Gastrocnemius medialis (tissue), 4 donors: ENCODE data around the gene ZFYVE28. TPM values are rescaled to one million over a fixed set of nuclear protein-coding genes. Genes with fewer than 3 reads are reported as not detected.

Experiments used
- ATAC-seq, 2 donors: fragments of 150-250 bp; one replicate each; pipeline ENCODE4 v1.9.1; 2016
- DNase-seq, 2 donors: peaks; one replicate each; pipeline ENCODE4 v3.0.0-alpha.2; 2019
- H3K27ac ChIP-seq, 4 donors: fragments of 200-600 bp; sonication (generic); 1 replicate in 1 of 4; 2 replicates in 3 of 4; pipeline ENCODE4 v1.5.1; 2016 to 2018; ENCODE audit warnings: mild to moderate bottlenecking in 2 of 4, moderate library complexity in 1 of 4
- H3K27me3 ChIP-seq, 3 donors: fragments of 200-600 bp; sonication (generic) in 2 of 3; 1 replicate in 1 of 3; 2 replicates in 2 of 3; pipeline versions ENCODE4 v1.5.1 to v1.6.0; 2016 to 2019; ENCODE audit warnings: mild to moderate bottlenecking in 1 of 3, moderate library complexity in 1 of 3
- H3K36me3 ChIP-seq, 2 donors: fragments of 200-600 bp; sonication (generic) in 1 of 2; one replicate each; pipeline ENCODE4 v1.5.1; 2017 to 2018
- H3K4me1 ChIP-seq, 2 donors: fragments of 200-600 bp; sonication (generic) in 1 of 2; one replicate each; pipeline ENCODE4 v1.5.1; 2016 to 2017; ENCODE audit warnings: mild to moderate bottlenecking in 2 of 2
- H3K4me3 ChIP-seq, 4 donors: fragments of 200-600 bp; sonication (generic) in 3 of 4; 1 replicate in 1 of 4; 2 replicates in 3 of 4; pipeline ENCODE4 v1.5.1; 2016 to 2019; ENCODE audit warnings: mild to moderate bottlenecking in 2 of 4
- H3K9me3 ChIP-seq, 3 donors: fragments of 200-600 bp; sonication (generic) in 2 of 3; 1 replicate in 1 of 3; 2 replicates in 2 of 3; pipeline ENCODE4 v1.5.1; 2016 to 2019
- POLR2A ChIP-seq, 2 donors: fragments of 450-650 bp; IDR thresholded peaks; one replicate each; pipeline ENCODE4 v1.6.1; 2017; ENCODE audit warnings: antibody characterized with exemption in 2 of 2, mild to moderate bottlenecking in 2 of 2, moderate library complexity in 2 of 2
- in situ Hi-C, 4 donors: fragments of 200-750 bp; cut with MboI; loops; one replicate each; pipeline versions ENCODE4 v1.15.0 to v1.8.0; 2017; ENCODE audit warnings: low sequenced_read_pairs in 4 of 4
- intact Hi-C: fragments of 100-400 bp; cut with DNase I; formaldehyde crosslinking; loops from one replicate; pipeline ENCODE4 v1.15.1; 2023; ENCODE audit warnings: low total_unique reads
- total RNA-seq, 4 donors: library from RNA; depleted of rRNA; stranded (reverse); fragments of >200 nt; gene quantifications; one replicate each; pipeline versions ENCODE4 v1.1.0 to v1.2.3, GENCODE V29; 2016
- TF ChIP-seq, protein P1 (sequence below), 5 experiments: fragments of 450-650 bp in 3 of 5; fragments of 200-600 bp in 2 of 5; sonication (generic) in 2 of 5; IDR thresholded peaks in 4 of 5; conservative IDR thresholded peaks in 1 of 5; 1 replicate in 4 of 5; 2 replicates in 1 of 5; pipeline ENCODE4 v1.5.1; 2016 to 2019; ENCODE audit warnings: antibody characterized with exemption in 5 of 5, mild to moderate bottlenecking in 3 of 5, moderate library complexity in 3 of 5

Gene ZFYVE28
- total RNA-seq, 4 donors from 2014 or later, result 1.8 to 6.0 (median 3.4) TPM

DNA sequence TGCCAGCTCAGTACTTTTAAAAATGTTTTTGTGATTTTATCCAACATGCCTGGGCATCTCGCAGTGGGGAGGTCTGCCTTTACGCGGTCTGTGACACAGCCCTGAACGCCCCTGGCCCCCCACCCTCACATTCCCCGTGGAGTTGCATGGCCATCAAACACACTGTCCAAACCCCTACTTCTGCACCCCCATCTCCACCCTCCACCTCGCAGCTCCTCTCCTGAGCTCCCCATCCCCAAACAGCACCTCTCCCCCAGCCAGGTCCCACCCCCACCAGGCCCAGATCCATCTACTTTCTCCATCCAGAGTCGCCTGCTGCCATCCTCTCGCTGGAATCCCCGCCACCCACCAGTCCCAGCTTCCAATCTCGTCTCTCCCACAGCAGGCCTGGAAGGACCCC lies 9.5 kb downstream of the ZFYVE28 start:
- Histone ChIP-seq H3K27ac (no peak overlapping the region), H3K27me3 (no peaks in the 10 kb centered on the region), H3K36me3 (no peaks in the 10 kb centered on the region), H3K4me1 (peaks cover 14 to 26% of the 10 kb centered on the region in 2 donors), H3K4me3 (no peak overlapping the region), H3K9me3 (no peaks in the 10 kb centered on the region)
- in situ Hi-C loops, result loop anchor here in 2 of 4 donors (25.0 kb wide), 1 partner anchor 172 kb away; the partner anchor contains the start of genes HAUS3 (in 2 of the 2) and POLN (in 2 of the 2)
- intact Hi-C loops, result no loop called here
- ATAC-seq (no peak), DNase-seq (no peak)
- TF ChIP-seq, protein P1, sequence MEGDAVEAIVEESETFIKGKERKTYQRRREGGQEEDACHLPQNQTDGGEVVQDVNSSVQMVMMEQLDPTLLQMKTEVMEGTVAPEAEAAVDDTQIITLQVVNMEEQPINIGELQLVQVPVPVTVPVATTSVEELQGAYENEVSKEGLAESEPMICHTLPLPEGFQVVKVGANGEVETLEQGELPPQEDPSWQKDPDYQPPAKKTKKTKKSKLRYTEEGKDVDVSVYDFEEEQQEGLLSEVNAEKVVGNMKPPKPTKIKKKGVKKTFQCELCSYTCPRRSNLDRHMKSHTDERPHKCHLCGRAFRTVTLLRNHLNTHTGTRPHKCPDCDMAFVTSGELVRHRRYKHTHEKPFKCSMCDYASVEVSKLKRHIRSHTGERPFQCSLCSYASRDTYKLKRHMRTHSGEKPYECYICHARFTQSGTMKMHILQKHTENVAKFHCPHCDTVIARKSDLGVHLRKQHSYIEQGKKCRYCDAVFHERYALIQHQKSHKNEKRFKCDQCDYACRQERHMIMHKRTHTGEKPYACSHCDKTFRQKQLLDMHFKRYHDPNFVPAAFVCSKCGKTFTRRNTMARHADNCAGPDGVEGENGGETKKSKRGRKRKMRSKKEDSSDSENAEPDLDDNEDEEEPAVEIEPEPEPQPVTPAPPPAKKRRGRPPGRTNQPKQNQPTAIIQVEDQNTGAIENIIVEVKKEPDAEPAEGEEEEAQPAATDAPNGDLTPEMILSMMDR (IDR thresholded peaks at IDR 0.05 in 4 of 5, conservative IDR thresholded peaks at IDR 0.05 in 1 of 5), result no peak
- no peak for TF ChIP-seq POLR2A (IDR thresholded peaks at IDR 0.05)

DNA sequence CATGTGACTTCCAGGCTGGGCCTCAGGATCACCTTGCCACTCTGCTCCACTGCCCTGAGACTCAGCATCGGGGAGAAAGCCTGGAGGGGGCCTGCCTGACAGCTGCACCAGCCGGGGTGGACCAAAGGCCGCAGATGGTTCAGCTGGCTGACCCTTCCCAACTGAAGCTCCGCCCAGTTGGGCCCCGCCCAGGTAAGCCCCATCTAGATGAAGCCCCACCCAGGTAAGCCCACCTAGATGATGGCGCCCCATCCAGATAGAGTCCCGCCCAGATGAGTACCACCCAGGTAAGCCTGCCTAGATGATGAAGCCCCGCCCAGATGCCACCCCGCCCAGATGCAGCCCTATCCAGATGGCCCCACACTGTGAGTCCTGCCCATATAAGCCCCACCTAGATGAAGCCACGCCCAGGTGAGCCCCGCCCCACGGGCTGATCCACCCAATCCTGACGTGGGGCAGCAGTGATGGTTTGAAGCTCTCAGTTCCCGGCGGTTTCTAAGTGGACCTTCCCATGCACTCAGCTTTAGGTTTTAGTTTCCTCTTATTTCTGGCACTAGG lies 10.0 kb downstream of the ZFYVE28 start:
- TF ChIP-seq, protein P1 (IDR thresholded peaks at IDR 0.05 in 4 of 5, conservative IDR thresholded peaks at IDR 0.05 in 1 of 5), result no peak
- no peak for TF ChIP-seq POLR2A (IDR thresholded peaks at IDR 0.05)
- intact Hi-C loops, result no loop called here

DNA sequence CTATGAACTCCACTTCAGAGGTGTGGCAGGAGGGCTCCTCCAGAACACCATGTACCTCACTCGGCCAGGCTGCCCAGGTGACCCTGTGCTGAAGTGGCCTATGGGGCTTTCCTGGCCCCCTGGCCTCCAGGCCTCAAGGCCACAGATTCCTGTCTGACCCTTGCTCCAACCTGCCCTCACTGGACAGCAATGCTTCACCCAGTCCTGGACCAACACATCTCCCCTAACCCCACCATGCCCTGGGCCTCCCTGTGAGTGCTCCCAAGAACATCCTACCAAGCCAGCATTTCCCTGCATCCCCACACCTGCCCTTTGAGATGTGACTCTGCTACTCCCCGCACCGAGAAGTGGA lies 10.5 kb downstream of the ZFYVE28 start:
- peaks cover 10 to 23% of the 10 kb centered on the region in 2 donors for H3K4me1 ChIP-seq
- H3K9me3 ChIP-seq, result no peaks in the 10 kb centered on the region
- H3K27me3 ChIP-seq, result no peaks in the 10 kb centered on the region
- no peak for TF ChIP-seq POLR2A (IDR thresholded peaks at IDR 0.05)
- TF ChIP-seq, protein P1 (IDR thresholded peaks at IDR 0.05 in 4 of 5, conservative IDR thresholded peaks at IDR 0.05 in 1 of 5), result no peak
- DNase-seq (no peak), ATAC-seq (no peak)
- in situ Hi-C loops (loop anchor here in 2 of 4 donors (25.0 kb wide), 1 partner anchor 171 kb away; the partner anchor contains the start of genes HAUS3 (in 2 of the 2) and POLN (in 2 of the 2)), intact Hi-C loops (no loop called here)
- no peak overlapping the region for H3K4me3 ChIP-seq
- no peak overlapping the region for H3K27ac ChIP-seq
- no peaks in the 10 kb centered on the region for H3K36me3 ChIP-seq

More for the DNA sequence above, 10.0 kb downstream of the ZFYVE28 start:
- Histone ChIP-seq H3K4me3 (no peak overlapping the region), H3K27ac (no peak overlapping the region), H3K36me3 (no peaks in the 10 kb centered on the region), H3K4me1 (peaks cover 9 to 23% of the 10 kb centered on the region in 2 donors), H3K9me3 (no peaks in the 10 kb centered on the region), H3K27me3 (no peaks in the 10 kb centered on the region)
- no peak for DNase-seq
- no peak for ATAC-seq
- in situ Hi-C loops, result loop anchor here in 2 of 4 donors (25.0 kb wide), 1 partner anchor 171 kb away; the partner anchor contains the start of genes HAUS3 (in 2 of the 2) and POLN (in 2 of the 2)

DNA sequence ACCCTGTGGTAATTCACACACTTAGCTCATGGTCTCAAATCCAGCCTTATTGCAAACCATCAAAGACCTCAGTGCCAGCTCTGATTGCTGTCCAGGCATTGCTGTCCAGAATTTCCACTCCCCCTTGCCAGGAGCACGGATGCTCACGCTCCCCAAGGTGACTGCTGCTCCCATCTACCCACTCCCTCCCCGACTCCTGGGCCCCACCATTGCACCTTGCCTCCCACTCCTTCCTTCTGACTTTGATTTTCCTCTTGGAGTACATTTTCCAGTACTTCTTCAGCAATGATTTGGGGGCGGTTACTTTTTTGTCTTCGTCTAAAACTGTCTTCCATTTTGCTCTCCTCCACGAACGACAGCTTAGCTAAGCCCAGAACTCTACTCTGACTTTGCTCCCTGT lies 11.5 kb downstream of the ZFYVE28 start:
- no peaks in the 10 kb centered on the region for H3K9me3 ChIP-seq
- H3K27ac ChIP-seq, result no peak overlapping the region
- no peak for TF ChIP-seq POLR2A (IDR thresholded peaks at IDR 0.05)
- TF ChIP-seq, protein P1 (IDR thresholded peaks at IDR 0.05 in 4 of 5, conservative IDR thresholded peaks at IDR 0.05 in 1 of 5), result no peak
- H3K36me3 ChIP-seq, result no peaks in the 10 kb centered on the region
- DNase-seq (no peak), ATAC-seq (no peak)
- intact Hi-C loops, result no loop called here
- H3K4me3 ChIP-seq, result no peak overlapping the region
- in situ Hi-C loops, result loop anchor here in 2 of 4 donors (25.0 kb wide), 1 partner anchor 170 kb away; the partner anchor contains the start of genes HAUS3 (in 2 of the 2) and POLN (in 2 of the 2)
- peaks cover 11 to 23% of the 10 kb centered on the region in 2 donors for H3K4me1 ChIP-seq
- no peaks in the 10 kb centered on the region for H3K27me3 ChIP-seq
